ENCODE results near the gene LNPEP.
"Not testable (repeated sequence)": the region's sequence is repeated elsewhere in the genome, so short reads cannot be mapped to it uniquely, and the experiment has no call there.

The LNPEP gene

GRCh38 chr5:97047076-97047475 lies 111.2 kb downstream of the LNPEP start:
- no peak for DNase-seq (ENCODE audit: extremely low read depth in 1 of 2, low read depth in 1 of 2)

DNA sequence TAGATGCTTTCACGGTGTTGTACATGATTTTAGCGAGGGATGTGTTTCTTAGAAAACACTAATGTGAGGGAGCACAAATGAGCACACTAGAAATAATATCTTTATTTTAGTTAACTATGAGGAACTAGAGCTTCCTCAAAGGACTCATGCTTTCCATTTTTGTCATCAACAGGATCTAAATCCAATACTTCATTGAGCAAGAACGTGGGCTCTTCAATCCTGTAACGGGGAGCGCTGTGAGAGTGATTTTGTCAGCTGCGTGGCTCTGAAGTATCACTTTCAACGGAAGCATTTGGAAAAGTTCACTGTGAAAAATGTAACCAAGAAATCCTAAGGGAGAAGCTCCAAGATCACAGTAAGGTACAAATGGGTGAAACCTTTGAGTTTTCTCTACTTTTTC lies 113.3 kb downstream of the LNPEP start:
- no peak for DNase-seq (ENCODE audit: extremely low read depth in 1 of 2, low read depth in 1 of 2)

DNA sequence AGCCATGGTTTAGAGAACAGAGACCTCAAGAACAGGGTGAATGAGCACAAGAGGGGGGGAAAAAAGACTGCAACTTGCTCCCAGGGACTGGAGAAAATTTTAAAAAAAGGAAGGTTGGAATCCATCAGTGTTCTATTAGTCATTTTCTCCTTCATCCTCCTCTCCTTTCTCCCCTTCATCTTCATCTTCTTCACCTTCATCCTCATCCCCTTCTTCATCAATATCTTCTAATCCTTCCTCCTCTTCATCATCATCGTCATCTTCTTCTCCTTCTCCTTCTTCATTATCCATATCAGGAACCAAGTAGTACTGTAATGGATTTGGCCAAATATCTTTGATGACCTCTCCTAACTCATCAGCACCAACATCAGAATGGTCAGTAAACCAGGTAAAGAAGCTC lies 120.4 kb downstream of the LNPEP start:
- DNase-seq (ENCODE audit: extremely low read depth in 1 of 2, low read depth in 1 of 2) = no peak

DNA sequence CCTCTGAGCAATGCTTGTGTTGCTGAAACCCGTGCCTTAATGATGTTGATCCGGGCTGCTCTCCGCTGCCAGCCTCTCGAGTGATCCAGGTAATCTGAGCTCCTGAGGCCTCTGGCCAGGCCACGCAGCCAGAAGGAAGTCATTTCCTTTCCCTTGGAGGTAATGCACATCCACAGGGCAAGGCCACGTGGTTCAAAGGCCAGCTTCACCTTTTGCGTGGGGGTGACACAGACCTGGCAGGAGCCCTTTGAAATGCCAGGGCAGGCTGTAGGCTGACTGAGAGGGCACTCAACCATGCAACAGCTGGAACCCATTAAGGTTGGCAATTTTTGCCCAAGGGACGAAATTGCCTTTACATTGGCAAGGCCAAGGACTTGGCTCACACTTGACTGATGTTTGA lies 126.2 kb downstream of the LNPEP start:
- DNase-seq (ENCODE audit: extremely low read depth in 1 of 2, low read depth in 1 of 2) = no peak

GRCh38 chr5:97063251-97063650 lies 127.4 kb downstream of the LNPEP start:
- DNase-seq (ENCODE audit: extremely low read depth in 1 of 2, low read depth in 1 of 2) = no peak

- DNase-seq (ENCODE audit: extremely low read depth in 1 of 2, low read depth in 1 of 2) = no peak
These were observed 129.6 kb downstream of the LNPEP start for GRCh38 chr5:97065475-97065874.

DNA sequence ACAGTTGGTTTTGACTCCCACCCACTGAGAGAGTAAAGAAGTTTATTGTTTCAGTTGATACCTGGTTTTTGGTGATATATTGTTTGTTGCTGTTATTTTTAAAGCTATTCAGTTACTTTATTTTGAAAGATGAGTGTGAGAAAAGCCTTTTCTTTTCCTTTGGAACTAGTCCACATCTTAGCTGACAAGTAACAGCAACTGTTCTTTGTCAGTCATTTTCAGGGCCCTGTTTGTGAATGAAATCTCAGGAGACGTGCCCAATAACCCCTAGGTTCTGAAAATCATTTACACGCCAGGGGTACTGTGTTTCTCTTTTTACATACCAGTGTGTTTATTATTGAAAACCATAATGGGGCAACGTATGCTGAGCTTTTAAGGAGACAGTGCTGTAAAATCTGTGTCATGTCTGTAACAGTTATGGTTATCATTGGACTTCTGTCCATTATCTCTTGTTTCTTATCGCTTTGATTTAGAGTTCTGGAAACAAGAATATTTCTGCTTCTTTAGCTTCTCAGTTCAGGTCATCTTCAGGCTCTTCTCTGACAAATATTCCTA lies 131.5 kb downstream of the LNPEP start:
- DNase-seq (ENCODE audit: extremely low read depth in 1 of 2, low read depth in 1 of 2) = no peak

- no peak for DNase-seq (ENCODE audit: extremely low read depth in 1 of 2, low read depth in 1 of 2)
These were observed 134.4 kb downstream of the LNPEP start for GRCh38 chr5:97070234-97070633.

- DNase-seq (ENCODE audit: extremely low read depth in 1 of 2, low read depth in 1 of 2) = no peak
These were observed 135.2 kb downstream of the LNPEP start for GRCh38 chr5:97071101-97071500.

- DNase-seq (ENCODE audit: extremely low read depth in 1 of 2, low read depth in 1 of 2) = no peak
These were observed 136.1 kb downstream of the LNPEP start for GRCh38 chr5:97071993-97072392.

GRCh38 chr5:97072696-97073095 lies 136.8 kb downstream of the LNPEP start:
- DNase-seq (ENCODE audit: extremely low read depth in 1 of 2, low read depth in 1 of 2) = no peak

DNA sequence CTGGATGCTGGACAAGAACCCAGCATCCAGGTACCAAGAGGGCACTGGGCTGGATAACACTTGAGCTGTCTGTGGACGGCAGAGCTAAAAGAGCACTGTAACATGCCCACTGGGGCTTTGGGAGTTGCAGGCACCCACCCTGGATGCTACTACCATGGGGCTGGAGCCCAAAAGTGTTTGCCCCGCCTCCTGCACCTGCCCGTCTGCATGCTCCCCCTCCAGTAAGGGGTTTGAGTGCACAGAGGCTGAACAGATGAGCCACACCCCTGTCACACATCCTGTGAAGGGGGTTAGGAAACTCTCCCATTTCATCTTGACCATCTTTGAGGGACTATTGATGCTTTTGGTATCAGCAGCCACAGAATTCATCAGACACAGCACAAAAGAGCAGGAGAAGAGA lies 137.5 kb downstream of the LNPEP start:
- DNase-seq (ENCODE audit: extremely low read depth in 1 of 2, low read depth in 1 of 2) = no peak

DNA sequence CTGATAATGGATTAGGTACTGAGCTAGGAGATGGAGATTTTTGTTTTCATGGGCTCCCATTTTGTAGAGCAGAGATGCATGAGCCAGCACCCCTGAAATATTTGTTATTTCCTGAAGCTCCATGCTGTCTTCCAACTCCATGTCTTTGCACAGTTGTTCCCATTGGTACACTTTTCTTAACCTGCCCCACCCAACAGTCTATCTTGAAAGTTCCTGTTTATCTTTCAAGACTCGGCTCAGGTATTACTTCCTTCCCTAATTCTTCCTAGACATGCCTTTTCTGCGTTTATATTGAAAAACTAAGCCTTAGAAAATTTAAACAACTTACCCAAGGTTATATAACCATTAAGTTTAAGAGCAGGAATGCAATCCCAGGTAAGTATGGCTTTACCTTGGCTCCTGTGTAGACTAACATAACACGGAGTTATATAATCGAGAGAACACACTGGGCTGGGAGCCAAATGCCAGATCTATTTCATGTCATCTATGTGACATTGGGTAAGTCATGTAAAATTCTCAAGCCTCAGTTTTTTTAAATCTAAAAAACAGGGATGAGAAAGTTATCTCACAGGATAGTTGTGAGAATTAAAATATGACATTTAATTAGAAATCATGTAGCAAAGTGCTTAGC lies 139.1 kb downstream of the LNPEP start:
- no peak for DNase-seq (ENCODE audit: extremely low read depth in 1 of 2, low read depth in 1 of 2)

DNA sequence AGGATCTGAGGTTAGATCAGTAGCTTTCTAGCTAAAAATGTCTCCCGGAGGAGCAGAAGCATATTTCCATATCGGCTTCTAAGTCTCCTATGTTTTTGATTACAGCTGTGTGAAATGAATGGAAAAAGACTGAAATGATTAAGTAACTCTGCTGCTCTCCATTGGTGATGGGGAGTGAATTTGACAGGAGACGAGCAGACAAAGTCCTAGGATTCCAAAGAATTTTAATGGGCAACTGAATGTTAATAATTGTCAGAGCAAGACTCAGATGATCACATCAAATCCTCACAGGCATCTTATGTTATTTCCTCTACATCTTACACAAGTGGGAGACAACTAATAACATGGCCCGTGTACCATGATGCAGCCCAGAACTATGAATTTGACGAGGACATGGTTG lies 139.8 kb downstream of the LNPEP start:
- no peak for DNase-seq (ENCODE audit: extremely low read depth in 1 of 2, low read depth in 1 of 2)

GRCh38 chr5:97076098-97076497 lies 140.2 kb downstream of the LNPEP start:
- no peak for DNase-seq (ENCODE audit: extremely low read depth in 1 of 2, low read depth in 1 of 2)

- no peak for DNase-seq (ENCODE audit: extremely low read depth in 1 of 2, low read depth in 1 of 2)
These were observed 141.4 kb downstream of the LNPEP start for GRCh38 chr5:97077246-97077645.

- no peak for DNase-seq (ENCODE audit: extremely low read depth in 1 of 2, low read depth in 1 of 2)
These were observed 143.3 kb downstream of the LNPEP start for GRCh38 chr5:97078958-97079743.

- DNase-seq (ENCODE audit: extremely low read depth in 1 of 2, low read depth in 1 of 2) = not testable (repeated sequence)
These were observed 149.0 kb downstream of the LNPEP start for GRCh38 chr5:97084782-97085458.

DNA sequence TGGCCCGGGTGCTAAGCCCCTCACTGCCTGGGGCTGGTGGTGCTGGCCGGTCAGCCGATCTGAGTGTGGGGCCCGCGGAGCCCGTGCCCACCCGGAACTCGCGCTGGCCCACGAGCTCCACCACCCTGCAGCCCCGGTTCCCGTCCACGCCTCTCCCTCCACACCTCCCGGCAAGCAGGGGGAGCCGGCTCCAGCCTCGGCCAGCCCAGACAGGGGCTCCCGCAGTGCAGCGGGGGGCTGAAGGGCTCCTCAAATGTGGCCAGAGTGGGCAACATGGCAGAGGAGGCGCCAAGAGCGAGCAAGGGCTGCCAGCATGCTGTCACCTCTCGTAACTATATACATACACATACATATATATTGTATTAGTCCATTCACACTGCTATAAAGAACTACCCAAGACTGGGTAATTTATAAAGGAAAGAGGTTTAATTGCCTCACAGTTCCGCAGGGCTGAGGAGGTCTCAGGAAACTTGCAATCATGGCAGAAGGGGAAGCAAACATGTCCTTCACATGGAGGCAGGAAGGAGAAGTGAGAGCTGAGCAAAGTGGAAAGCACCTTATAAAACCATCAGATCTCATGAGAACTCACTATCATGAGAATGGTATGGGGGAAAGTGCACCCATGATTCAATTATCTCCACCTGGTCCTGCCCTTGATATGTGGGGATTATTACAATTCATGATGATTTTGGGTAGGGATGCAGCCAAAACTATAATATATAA lies 149.7 kb downstream of the LNPEP start:
- no peak for DNase-seq (ENCODE audit: extremely low read depth in 1 of 2, low read depth in 1 of 2)

Data from activated CD8-positive, alpha-beta memory T cell treated with anti-CD3 and anti-CD28 coated beads for 1 hour (primary cell).